Measurements from ENCODE around the gene SHANK1. TPM values are rescaled to one million over a fixed set of nuclear protein-coding genes. Genes with fewer than 3 reads are reported as not detected.

Gene SHANK1
- total RNA-seq, 4 donors from 2014 or later: 0.42 to 6.6 TPM; not detected in 2

GRCh38 chr19:50703915-50704796 lies 15.4 kb downstream of the SHANK1 start:
- Histone ChIP-seq H3K36me3 (no peaks in the 10 kb centered on the region), H3K9me3 (no peaks in the 10 kb centered on the region), H3K4me3 (no peak overlapping the region), H3K4me1 (no peaks in the 10 kb centered on the region), H3K27me3 (peaks cover 57% of the 10 kb centered on the region), H3K27ac (no peak overlapping the region)
- TF ChIP-seq CTCF (IDR thresholded peaks at IDR 0.05) (no peak), POLR2AphosphoS5 (IDR thresholded peaks at IDR 0.05) (no peak), EP300 (IDR thresholded peaks at IDR 0.05) (no peak), POLR2A (IDR thresholded peaks at IDR 0.05) (no peak)
- no peak for DNase-seq (ENCODE audit: low spot score in 2 of 2)
- WGBS: 38% methylated on average over 22 of the region's 22 CpGs

GRCh38 chr19:50702871-50703829 lies 16.5 kb downstream of the SHANK1 start:
- 54% methylated on average over 17 of the region's 47 CpGs for WGBS
- no peak for TF ChIP-seq CTCF (IDR thresholded peaks at IDR 0.05)
- TF ChIP-seq EP300 (IDR thresholded peaks at IDR 0.05): no peak
- no peak for TF ChIP-seq POLR2AphosphoS5 (IDR thresholded peaks at IDR 0.05)
- no peak for TF ChIP-seq POLR2A (IDR thresholded peaks at IDR 0.05)
- H3K27me3 ChIP-seq: peaks cover 63% of the 10 kb centered on the region

GRCh38 chr19:50702158-50702870 lies 17.3 kb downstream of the SHANK1 start:
- Histone ChIP-seq H3K27me3 (peaks cover 69% of the 10 kb centered on the region), H3K36me3 (no peaks in the 10 kb centered on the region), H3K4me1 (no peaks in the 10 kb centered on the region), H3K9me3 (no peaks in the 10 kb centered on the region), H3K4me3 (no peak overlapping the region), H3K27ac (no peak overlapping the region)
- TF ChIP-seq CTCF (IDR thresholded peaks at IDR 0.05): no peak
- TF ChIP-seq POLR2A (IDR thresholded peaks at IDR 0.05): no peak
- TF ChIP-seq EP300 (IDR thresholded peaks at IDR 0.05): no peak
- TF ChIP-seq POLR2AphosphoS5 (IDR thresholded peaks at IDR 0.05): no peak
- 70% methylated on average over 14 of the region's 23 CpGs for WGBS
- no peak for DNase-seq (ENCODE audit: low spot score in 2 of 2)

More at GRCh38 chr19:50702871-50703829, 16.5 kb downstream of the SHANK1 start:
- no peak for DNase-seq (ENCODE audit: low spot score in 2 of 2)
- no peaks in the 10 kb centered on the region for H3K36me3 ChIP-seq
- H3K27ac ChIP-seq: no peak overlapping the region
- no peaks in the 10 kb centered on the region for H3K4me1 ChIP-seq
- H3K4me3 ChIP-seq: no peak overlapping the region
- no peaks in the 10 kb centered on the region for H3K9me3 ChIP-seq

- Histone ChIP-seq H3K36me3 (no peaks in the 10 kb centered on the region), H3K4me1 (no peaks in the 10 kb centered on the region), H3K27me3 (peaks cover 78% of the 10 kb centered on the region), H3K9me3 (no peaks in the 10 kb centered on the region), H3K27ac (no peak overlapping the region), H3K4me3 (no peak overlapping the region)
- WGBS: 88% methylated on average over 9 of the region's 13 CpGs
- TF ChIP-seq CTCF (IDR thresholded peaks at IDR 0.05) (no peak), EP300 (IDR thresholded peaks at IDR 0.05) (no peak), POLR2A (IDR thresholded peaks at IDR 0.05) (no peak), POLR2AphosphoS5 (IDR thresholded peaks at IDR 0.05) (no peak)
- DNase-seq (ENCODE audit: low spot score in 2 of 2): no peak
Measured at GRCh38 chr19:50701367-50701985, 18.1 kb downstream of the SHANK1 start.

All from suprapubic skin (tissue), 4 donors.